ENCODE results near the gene UVRAG. TPM values are rescaled to one million over a fixed set of nuclear protein-coding genes. Genes with fewer than 3 reads are reported as not detected.

UVRAG gene
- total RNA-seq, 1 experiment from 2014 or later, result 52.7 TPM

DNA sequence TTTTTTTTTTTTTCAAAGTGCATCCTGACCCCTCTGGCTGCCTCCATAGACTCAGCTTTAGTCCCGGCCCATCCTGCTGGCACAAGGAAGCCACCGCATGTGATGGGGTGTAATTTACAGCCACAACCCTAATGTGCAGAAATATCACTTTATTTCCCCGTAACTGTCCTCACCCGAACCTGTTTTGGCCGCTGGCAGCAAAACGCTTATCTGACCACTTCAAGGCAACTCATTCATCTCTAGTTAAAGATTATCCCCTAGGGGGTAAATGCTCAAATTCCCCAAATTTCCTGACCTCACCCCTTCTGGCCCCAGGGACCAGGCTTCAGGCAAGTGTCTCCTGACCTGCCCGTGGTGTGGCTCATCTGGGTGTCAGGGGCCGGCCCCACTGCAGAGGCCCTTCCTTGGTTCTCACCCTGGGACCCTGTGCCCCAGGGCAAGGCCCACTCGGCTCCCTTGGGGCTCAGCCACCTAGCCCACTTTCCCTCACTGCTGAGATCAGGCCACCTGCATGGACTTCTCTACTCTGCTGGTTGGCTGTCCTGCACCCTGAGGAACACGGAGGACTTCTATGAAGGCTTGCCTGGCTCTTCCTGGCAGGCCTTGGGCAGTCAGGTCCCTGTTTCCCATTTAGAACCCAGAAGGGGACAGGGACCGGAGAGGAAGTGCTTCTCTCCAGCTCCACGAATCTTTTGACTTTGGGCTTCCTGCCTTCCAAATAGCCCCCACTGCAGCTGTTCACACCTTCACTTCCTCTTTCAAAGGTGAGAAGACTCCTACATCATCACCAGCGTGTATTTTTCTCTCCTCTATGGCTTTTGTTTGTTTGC is 337.9 kb downstream of the UVRAG start:
- Histone ChIP-seq H3K27me3 (ENCODE audit: low read length) (no peaks in the 10 kb centered on the region), H3K9me2 (replicated peaks; ENCODE audit: insufficient read depth, low read length) (no peaks in the 10 kb centered on the region), H3K4me1 (ENCODE audit: low read length) (peaks cover 22% of the 10 kb centered on the region), H3K9ac (ENCODE audit: low read length) (peak overlapping the region; percentile 57), H3K4me3 (ENCODE audit: low read length) (peak overlapping the region; percentile 62), H2AFZ (ENCODE audit: low read length) (peak overlapping the region; percentile 94), H4K20me1 (ENCODE audit: insufficient read depth, low read depth, low read length) (no peaks in the 10 kb centered on the region), H3K79me2 (ENCODE audit: low read length) (no peaks in the 10 kb centered on the region), H3K27ac (ENCODE audit: low read length) (no peak overlapping the region), H3K9me3 (ENCODE audit: low read length) (no peaks in the 10 kb centered on the region), H3K36me3 (ENCODE audit: insufficient read depth, low read length) (no peaks in the 10 kb centered on the region), H3K4me2 (ENCODE audit: low read depth, low read length, poor library complexity, severe bottlenecking) (peak overlapping the region; percentile 64)
- DNase-seq, result peak; percentile 84

DNA sequence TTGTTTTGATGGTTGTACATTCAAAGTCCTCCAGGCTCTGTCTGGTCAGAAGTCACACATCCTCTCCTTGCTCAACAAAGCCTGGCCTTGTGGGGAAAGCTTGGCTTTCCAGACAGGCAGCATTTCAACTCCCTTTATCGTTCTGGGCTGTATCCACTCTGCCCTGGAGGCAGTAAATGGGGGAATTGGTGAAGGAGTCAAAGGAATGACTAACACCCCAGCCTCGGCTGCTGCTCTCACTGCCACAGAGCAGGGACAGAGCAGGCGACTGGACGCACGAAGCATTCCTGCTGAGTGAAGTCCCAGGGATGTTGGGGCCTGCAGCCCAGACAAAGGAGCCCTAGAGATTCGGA is 338.5 kb downstream of the UVRAG start:
- Histone ChIP-seq H4K20me1 (ENCODE audit: insufficient read depth, low read depth, low read length) (no peaks in the 10 kb centered on the region), H3K36me3 (ENCODE audit: insufficient read depth, low read length) (no peaks in the 10 kb centered on the region), H3K4me3 (ENCODE audit: low read length) (no peak overlapping the region), H3K27me3 (ENCODE audit: low read length) (no peaks in the 10 kb centered on the region), H3K79me2 (ENCODE audit: low read length) (no peaks in the 10 kb centered on the region), H3K9ac (ENCODE audit: low read length) (no peak overlapping the region), H3K9me3 (ENCODE audit: low read length) (no peaks in the 10 kb centered on the region), H2AFZ (ENCODE audit: low read length) (no peak overlapping the region; the same call in 1 of the 2 replicates), H3K4me2 (ENCODE audit: low read depth, low read length, poor library complexity, severe bottlenecking) (peak overlapping the region; percentile 64), H3K9me2 (replicated peaks; ENCODE audit: insufficient read depth, low read length) (no peaks in the 10 kb centered on the region), H3K4me1 (ENCODE audit: low read length) (peaks cover 22% of the 10 kb centered on the region), H3K27ac (ENCODE audit: low read length) (no peak overlapping the region)
- no peak for DNase-seq

DNA sequence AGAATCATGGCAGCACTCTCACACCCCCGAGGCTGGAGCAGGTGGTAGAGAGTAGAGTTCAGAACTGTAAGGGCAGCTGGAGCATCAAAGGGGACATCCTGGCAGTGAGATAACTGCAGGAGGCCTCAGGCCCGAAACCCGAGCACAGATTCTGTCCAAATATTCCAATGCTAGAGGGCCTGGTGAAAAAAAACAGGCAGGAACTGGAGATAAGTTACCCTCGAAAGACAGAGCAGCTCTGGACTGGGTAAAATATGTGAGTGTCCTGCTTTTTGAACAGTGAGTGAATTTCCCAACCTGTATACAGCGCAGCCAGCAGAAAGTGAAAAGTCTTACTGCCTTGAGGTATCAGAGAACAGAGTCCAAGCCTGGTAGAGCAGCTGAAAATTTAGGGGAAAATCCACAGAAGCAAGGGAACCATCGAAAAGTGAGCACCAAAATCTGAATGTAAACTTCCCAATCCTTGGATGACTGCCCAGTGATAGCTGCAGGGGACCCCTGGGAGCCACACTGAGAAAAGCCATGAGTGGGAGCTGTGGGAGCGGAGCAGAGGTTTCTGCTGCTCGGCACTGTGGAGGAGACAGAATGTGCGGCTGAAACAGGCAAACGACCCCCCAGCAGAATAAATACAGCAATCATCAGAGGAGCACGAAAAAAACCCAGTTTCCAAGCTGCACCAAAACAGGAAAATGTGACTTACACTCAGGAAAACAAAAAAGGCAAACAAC is 340.7 kb downstream of the UVRAG start:
- no peaks in the 10 kb centered on the region for H3K9me2 ChIP-seq (replicated peaks; ENCODE audit: insufficient read depth, low read length)
- H3K27ac ChIP-seq (ENCODE audit: low read length), result no peak overlapping the region
- H3K9me3 ChIP-seq (ENCODE audit: low read length), result no peaks in the 10 kb centered on the region
- no peaks in the 10 kb centered on the region for H4K20me1 ChIP-seq (ENCODE audit: insufficient read depth, low read depth, low read length)
- no peak overlapping the region for H3K4me3 ChIP-seq (ENCODE audit: low read length)
- no peak overlapping the region for H3K4me2 ChIP-seq (ENCODE audit: low read depth, low read length, poor library complexity, severe bottlenecking)
- no peak overlapping the region for H3K9ac ChIP-seq (ENCODE audit: low read length)
- no peaks in the 10 kb centered on the region for H3K36me3 ChIP-seq (ENCODE audit: insufficient read depth, low read length)
- H2AFZ ChIP-seq (ENCODE audit: low read length), result no peak overlapping the region
- no peaks in the 10 kb centered on the region for H3K79me2 ChIP-seq (ENCODE audit: low read length)
- no peak for DNase-seq
- H3K4me1 ChIP-seq (ENCODE audit: low read length), result peaks cover 22% of the 10 kb centered on the region
- H3K27me3 ChIP-seq (ENCODE audit: low read length), result no peaks in the 10 kb centered on the region

DNA sequence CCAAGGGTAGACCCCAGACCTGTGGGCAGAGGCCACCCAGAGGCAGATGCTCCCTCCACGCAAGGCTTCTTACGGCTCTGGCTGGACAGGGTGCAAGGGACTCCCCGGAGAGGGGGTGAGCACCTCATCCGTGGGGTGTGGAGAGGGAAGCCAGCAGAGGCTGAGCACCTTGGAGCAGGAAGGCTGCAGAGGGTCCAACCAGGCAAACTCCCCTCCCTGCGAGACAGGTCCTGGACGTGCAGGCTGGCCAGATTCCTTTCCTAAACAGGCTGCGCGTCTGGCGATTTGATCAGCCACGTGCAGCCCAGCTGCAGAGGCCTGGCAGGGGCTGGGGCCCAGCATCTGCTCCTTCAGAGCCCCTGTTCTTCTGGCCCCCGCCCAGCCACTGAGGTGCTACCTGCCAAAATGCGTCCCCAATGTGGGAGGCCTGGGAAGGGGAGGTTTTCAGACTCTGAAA is 342.0 kb downstream of the UVRAG start:
- H4K20me1 ChIP-seq (ENCODE audit: insufficient read depth, low read depth, low read length), result no peaks in the 10 kb centered on the region
- H3K4me1 ChIP-seq (ENCODE audit: low read length), result peaks cover 23% of the 10 kb centered on the region
- no peaks in the 10 kb centered on the region for H3K27me3 ChIP-seq (ENCODE audit: low read length)
- H2AFZ ChIP-seq (ENCODE audit: low read length), result no peak overlapping the region
- no peak for DNase-seq
- no peak overlapping the region for H3K27ac ChIP-seq (ENCODE audit: low read length)
- H3K9me3 ChIP-seq (ENCODE audit: low read length), result no peaks in the 10 kb centered on the region
- H3K36me3 ChIP-seq (ENCODE audit: insufficient read depth, low read length), result no peaks in the 10 kb centered on the region
- no peak overlapping the region for H3K4me3 ChIP-seq (ENCODE audit: low read length)
- H3K9ac ChIP-seq (ENCODE audit: low read length), result no peak overlapping the region
- H3K4me2 ChIP-seq (ENCODE audit: low read depth, low read length, poor library complexity, severe bottlenecking), result no peak overlapping the region
- H3K79me2 ChIP-seq (ENCODE audit: low read length), result no peaks in the 10 kb centered on the region
- H3K9me2 ChIP-seq (replicated peaks; ENCODE audit: insufficient read depth, low read length), result no peaks in the 10 kb centered on the region

- Histone ChIP-seq H3K27me3 (ENCODE audit: low read length) (no peaks in the 10 kb centered on the region), H2AFZ (ENCODE audit: low read length) (no peak overlapping the region), H3K36me3 (ENCODE audit: insufficient read depth, low read length) (no peaks in the 10 kb centered on the region), H3K79me2 (ENCODE audit: low read length) (no peaks in the 10 kb centered on the region), H3K9me3 (ENCODE audit: low read length) (no peaks in the 10 kb centered on the region), H4K20me1 (ENCODE audit: insufficient read depth, low read depth, low read length) (no peaks in the 10 kb centered on the region), H3K4me1 (ENCODE audit: low read length) (peaks cover 14% of the 10 kb centered on the region), H3K4me3 (ENCODE audit: low read length) (no peak overlapping the region), H3K4me2 (ENCODE audit: low read depth, low read length, poor library complexity, severe bottlenecking) (no peak overlapping the region), H3K27ac (ENCODE audit: low read length) (no peak overlapping the region), H3K9me2 (replicated peaks; ENCODE audit: insufficient read depth, low read length) (no peaks in the 10 kb centered on the region), H3K9ac (ENCODE audit: low read length) (no peak overlapping the region)
- no peak for DNase-seq
These were observed 342.9 kb downstream of the UVRAG start for GRCh38 chr11:76157891-76158290.

DNA sequence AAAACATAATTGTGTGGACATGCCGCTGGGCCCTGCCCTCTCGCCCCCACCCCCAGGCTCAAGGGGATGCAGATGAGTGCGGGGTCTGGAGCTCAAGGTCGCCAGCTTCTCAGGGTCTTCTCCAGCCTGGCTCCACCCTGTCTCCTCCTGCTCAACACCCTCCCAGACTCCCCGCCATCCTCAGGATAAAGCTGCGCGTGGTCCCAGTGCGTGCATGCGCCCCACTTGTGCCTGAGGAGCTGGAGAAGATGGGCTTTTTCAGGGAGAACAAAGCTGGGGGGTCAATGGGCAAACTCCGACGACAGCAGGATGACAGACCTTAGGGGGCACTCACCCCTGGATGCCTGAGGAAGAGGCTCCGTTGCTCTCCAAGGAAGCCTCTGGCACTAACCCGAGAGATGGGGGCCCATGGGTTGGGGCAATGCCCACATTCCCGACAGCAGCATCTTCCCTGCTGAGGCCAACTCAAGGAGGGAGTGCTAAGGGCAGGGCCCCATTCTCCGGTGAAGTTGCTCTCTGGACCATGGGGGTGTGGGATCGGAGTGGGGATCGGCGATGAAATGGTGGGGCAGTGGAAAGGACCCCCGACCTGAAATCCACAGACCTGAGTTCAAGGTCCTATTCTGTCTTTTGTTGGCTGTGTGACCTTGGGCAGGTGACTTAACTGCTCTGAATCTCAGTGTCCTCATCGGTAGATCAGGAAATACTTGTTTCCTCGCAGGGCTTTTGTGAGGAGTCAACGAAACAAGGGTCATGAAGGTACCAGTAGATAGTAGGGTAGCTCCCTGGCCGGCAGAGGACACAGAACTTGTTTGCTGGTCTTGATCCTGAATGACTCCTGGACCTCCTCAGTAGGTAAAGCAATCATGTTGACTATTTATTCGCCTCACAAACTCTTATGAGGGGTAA is 343.6 kb downstream of the UVRAG start:
- Histone ChIP-seq H3K36me3 (ENCODE audit: insufficient read depth, low read length) (no peaks in the 10 kb centered on the region), H3K9me2 (replicated peaks; ENCODE audit: insufficient read depth, low read length) (no peaks in the 10 kb centered on the region), H3K27me3 (ENCODE audit: low read length) (no peaks in the 10 kb centered on the region), H3K27ac (ENCODE audit: low read length) (no peak overlapping the region), H3K9me3 (ENCODE audit: low read length) (no peaks in the 10 kb centered on the region), H3K9ac (ENCODE audit: low read length) (no peak overlapping the region), H3K79me2 (ENCODE audit: low read length) (no peaks in the 10 kb centered on the region), H3K4me3 (ENCODE audit: low read length) (no peak overlapping the region), H2AFZ (ENCODE audit: low read length) (no peak overlapping the region), H4K20me1 (ENCODE audit: insufficient read depth, low read depth, low read length) (no peaks in the 10 kb centered on the region), H3K4me2 (ENCODE audit: low read depth, low read length, poor library complexity, severe bottlenecking) (no peak overlapping the region), H3K4me1 (ENCODE audit: low read length) (peaks cover 7% of the 10 kb centered on the region)
- DNase-seq, result no peak

GRCh38 chr11:76159303-76159937 is 344.4 kb downstream of the UVRAG start:
- Histone ChIP-seq H3K4me3 (ENCODE audit: low read length) (no peak overlapping the region), H3K27me3 (ENCODE audit: low read length) (no peaks in the 10 kb centered on the region), H3K9me2 (replicated peaks; ENCODE audit: insufficient read depth, low read length) (no peaks in the 10 kb centered on the region), H3K36me3 (ENCODE audit: insufficient read depth, low read length) (no peaks in the 10 kb centered on the region), H3K9ac (ENCODE audit: low read length) (no peak overlapping the region), H4K20me1 (ENCODE audit: insufficient read depth, low read depth, low read length) (no peaks in the 10 kb centered on the region), H3K27ac (ENCODE audit: low read length) (no peak overlapping the region), H3K4me1 (ENCODE audit: low read length) (peaks cover 5% of the 10 kb centered on the region), H3K4me2 (ENCODE audit: low read depth, low read length, poor library complexity, severe bottlenecking) (no peak overlapping the region), H3K79me2 (ENCODE audit: low read length) (no peaks in the 10 kb centered on the region), H3K9me3 (ENCODE audit: low read length) (no peaks in the 10 kb centered on the region), H2AFZ (ENCODE audit: low read length) (no peak overlapping the region)
- no peak for DNase-seq
